ENCODE results near the gene QSOX2.

QSOX2 gene

DNA sequence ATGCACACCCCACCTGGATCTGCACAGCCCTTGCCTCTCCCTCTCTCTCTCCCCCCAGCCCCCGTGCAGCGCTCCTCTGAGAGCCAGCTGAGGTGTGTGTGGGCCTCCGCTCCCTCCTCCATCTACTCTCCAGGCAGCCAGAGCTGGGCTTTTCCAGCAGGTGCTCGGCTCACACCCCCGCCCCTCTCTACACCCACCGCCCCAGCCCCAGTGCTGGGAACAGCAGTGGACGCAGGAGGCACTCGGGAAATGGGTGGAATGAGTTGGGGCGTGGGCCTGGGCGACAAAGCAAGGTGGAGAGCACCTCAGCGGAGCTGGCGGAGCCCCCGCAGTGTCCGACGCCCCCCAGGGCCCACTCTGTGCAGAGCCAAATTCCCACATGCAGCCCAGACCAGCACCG is 27.3 kb downstream of the QSOX2 start:
- DNase-seq: no peak

DNA sequence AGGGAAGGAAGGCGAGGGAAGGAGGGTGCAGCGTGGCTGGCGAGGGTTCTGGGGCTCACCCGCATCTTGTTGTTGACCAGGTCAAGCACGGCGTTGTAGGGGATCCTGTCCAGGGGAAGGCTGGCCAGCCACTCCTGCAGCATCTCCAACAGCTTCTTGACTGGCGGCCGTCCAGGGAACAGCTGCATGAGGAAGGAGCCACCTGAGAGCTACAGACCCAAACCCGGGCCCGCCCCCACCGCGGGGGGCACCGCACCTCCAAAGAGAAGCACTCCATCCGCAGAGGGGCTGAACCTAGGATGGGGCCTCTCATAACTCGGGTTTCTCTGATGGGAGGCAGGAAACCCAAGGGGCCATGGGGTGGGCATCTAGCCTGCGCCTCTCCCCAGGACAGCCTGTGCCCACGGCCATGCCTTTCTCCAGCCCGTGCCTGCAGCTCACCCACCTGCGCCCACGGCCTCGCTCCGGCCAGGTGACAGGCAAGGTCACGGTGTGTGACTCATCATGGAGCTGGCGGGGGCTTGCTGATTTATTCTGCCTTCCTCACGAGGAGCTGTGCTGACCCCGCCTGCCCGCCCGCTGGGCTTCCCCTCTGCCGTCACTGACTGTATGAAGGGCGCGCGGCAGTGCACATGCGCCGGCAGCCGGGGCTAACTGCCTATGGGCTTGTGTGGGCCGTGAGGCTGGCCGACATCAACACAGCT is 28.9 kb downstream of the QSOX2 start:
- DNase-seq: no peak

DNA sequence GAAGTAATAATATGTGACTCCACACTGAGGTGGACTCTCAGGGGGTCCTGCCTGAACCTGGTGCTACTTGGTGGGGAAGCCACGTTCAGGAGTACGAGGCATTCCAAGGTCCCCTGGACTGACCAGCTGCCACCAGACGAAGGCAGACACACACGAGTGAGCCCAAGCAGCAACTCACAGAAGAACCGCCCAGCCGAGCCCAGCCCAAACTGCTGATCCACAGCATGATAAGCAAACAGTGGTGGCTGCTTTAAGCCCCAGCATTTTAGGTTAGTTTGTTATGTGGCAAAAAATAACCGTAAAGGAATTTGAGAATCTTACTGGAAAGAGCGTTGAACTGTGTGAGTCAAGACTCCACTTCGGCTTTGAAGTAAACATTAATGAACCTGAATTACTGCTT is 31.9 kb downstream of the QSOX2 start:
- no peak for DNase-seq

DNA sequence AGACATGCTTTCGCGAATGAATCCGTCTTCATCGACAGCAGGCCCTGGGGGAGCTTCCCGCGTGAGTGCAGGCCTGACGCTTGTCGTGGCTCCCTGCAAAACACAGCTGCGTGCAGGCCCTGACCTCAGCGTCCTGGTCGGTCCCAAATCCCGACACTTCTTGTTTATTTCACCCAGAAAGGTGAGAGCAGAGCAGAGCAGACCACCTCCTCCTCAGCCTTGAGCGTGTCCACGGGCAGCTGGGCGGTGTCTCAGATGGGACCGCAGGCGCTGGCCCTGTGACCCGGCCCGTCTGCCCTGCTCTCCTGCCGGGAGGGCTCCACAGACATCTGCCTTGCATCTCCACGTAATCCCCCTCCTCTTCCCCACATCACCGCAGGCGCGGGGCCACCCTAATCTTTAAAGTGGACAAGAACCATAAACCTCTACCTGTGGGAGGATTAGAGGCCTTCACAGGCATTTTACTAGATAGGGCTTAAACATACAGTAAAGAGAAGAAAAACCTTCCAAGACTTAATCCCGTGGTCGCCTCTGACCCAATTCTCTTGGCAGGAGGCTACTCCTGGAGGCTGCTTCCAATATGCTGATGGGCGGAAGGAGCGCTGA is 33.2 kb downstream of the QSOX2 start:
- no peak for DNase-seq

DNA sequence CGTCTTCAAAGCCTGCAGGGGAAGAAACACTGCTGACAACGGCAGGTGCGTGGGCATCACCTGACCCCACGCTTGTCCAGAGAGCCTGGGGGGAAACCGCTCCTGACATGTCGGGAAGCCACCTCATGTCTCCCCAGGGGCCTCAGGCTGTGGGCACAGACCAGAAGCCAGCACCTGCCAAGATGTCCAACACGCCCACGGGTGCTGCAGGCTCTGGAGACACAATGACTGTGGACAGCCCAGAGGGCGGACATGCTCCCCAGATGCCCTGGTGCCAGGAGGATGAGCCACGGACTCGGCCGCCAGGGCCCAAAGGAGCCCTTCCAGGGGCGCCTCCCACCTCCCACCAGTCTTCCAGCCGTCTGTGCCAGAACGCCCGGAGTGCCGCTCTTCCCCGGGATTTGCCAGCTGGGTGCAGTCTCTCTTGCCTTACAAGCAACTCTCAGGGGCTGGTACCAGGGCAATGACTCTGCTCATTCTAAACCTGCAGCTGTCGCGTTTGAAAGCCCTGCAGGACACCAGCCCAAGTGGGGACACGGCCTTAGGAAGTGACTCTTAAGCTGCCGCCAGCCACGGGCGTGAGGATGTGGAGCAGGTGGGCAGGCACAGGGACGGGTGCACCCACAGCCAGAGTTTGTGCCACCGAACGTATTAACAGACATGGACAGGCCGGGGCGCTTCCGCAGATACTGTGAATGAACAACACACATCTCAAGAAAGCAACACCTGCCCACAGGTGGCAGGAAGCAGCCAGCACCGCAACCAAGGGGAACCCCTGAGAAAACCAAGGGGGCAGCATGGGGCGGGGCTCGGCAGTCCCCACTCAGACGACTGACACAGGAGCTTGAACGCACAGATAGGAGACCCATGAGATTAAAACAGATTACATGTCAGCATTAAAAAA is 33.9 kb downstream of the QSOX2 start:
- no peak for DNase-seq

DNA sequence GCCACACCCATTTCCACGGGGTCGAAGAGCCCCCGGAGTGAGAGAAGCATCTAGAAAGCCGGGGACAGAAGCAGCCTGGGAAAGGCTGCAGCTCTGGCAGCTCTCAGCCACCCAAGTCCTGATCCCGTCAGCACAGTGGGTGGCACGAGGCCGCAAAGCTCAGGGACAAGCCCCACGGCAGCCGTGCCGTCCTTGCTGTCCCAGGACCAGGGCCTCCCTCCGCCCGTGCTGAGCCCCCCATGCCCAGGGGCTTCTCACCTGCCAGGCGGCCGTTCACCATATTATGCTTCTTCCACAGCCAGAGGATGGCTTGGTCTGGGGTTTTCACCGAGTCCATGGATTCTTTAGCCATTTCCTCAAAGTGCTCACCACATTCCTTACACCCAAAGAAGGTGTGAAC is 34.6 kb downstream of the QSOX2 start:
- DNase-seq: no peak

DNA sequence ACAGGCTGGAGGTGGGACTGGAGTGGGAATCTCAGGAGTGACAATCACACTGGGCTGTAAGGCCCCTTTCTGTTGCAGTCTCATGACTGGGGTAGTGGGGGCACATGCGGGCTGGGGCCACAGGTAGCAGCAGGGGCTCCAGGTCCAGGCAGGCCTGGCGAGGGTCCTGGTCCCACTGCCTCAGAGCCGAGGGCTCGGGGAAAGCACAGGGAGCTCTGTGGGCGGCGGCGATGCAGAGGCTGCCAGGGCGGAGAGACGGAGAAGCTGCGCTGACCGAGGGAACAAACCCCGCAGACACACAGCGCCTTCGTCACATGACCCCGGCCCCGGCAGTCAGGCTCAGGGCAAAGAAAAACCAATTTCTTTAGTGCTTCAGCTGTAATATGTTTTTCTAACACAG is 35.3 kb downstream of the QSOX2 start:
- no peak for DNase-seq

DNA sequence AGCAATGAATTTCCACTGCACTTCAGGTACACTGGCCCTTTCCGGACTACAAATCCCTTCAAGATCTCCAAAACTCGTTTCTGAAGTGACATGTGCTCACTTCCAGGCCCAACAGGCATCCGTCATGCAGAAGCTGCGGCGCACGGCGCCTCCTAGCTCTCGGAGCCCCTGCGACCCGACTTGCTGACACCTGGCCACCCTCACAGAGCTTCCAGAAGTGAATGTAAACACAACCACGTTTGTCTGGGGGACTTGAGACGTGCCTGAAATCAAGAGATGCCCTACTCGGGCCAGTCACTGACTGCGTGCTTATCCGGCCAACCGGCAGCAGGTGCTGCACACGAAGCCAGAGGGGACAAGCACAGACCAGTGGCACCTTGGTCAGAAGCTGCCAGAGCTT is 35.8 kb downstream of the QSOX2 start:
- no peak for DNase-seq

DNA sequence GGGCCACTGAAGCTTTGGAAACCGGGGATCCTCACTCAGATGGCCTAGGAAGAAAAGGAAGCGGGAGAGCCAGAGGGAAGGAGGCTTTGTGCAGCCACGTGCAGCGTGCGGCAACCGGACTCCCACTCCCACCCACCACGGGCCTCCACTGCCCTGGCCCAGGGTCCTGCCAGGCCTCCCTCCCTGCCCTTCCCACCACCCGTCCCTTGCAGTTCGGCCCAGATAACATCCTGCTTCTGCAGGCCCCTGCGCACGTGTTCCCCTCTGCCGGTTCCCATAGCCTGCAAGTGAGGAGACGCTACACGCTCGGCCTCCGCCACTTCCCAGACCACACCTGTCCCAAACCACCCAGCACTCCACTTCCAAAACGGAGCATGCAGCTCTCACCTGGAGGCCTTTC is 36.4 kb downstream of the QSOX2 start:
- no peak for DNase-seq

DNA sequence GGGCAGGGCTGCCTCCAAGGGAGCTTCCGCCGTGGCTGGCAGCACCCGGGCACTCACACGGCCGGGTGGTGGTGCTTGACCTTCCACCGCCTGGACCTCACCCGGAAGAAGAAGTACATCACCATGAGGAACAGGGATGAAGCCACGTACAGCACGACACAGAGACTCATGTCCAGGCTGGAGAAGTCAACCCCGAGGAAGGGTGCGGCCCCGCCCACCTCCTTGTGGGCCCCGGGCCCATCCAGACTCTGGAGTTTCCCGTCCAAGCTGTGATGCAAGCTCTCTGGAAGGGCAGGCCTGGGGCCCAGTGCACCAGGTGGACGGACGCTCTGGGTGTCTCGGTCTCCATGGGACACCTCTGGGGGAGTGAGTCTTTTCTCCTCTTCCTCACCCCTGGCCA is 36.9 kb downstream of the QSOX2 start:
- no peak for DNase-seq

DNA sequence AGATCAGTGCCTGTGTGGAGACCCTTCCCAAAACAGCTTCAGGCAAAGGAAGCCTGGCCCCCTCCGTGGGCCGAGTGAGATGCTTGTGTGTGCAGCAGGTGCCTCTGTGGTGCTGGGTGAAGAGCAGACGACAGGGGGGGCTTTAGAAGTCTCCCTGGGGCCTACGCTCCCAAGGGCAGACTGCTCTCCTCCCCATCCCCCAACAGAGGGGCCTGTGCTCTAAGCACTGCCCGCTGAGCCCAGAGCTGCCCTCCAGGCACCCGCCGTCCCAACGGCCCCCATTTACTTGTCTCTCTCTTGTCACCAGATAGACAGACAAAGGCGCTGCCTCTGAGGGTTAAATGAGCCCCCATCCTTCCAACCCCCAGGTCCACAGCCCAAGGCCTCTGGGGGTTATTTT is 38.0 kb downstream of the QSOX2 start:
- no peak for DNase-seq

DNA sequence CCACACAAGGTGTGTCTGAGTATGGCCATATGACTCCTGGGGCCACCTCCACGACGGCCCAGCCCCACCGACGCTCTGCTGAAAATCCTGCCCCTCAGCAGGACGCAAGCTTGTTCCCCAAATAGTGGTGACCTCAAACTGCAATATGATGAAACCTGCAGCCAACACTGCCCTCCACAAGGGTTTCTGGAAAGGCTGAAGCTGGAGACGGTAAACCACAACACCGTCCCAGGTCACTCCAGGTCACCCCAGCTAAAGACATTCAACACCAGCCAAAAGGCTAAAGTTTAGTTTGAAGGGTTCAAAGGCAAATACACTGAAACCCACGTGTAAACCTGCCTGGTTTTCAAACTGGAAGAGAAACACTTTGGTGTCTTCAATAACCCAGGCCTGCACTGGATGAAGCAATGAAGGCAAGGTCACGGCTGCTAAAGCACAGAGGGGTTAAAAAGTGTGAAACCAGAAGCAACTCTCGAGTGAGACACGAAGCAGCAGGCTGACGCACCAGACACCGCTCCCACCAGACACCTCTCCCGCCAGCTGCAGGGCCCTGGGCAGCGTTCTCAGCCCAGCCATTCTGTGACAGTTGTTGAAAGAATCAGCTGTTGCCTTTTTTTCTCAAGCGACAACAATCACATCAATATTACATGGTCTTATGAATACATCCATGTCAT is 38.9 kb downstream of the QSOX2 start:
- no peak for DNase-seq

DNA sequence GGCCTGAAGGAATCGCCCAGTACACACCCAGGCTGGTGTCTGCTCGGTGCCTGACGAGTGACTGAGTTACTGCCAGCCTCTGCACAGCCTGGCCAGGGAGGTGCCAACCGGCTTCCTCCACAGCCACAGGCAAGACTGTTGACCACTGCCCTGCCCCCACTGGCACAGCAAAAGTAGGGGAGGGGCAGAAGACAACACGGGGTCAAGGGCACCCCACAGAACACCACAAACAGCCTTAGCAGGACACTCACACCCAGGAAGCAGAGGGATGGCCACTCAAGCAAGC is 40.0 kb downstream of the QSOX2 start:
- DNase-seq: no peak

DNA sequence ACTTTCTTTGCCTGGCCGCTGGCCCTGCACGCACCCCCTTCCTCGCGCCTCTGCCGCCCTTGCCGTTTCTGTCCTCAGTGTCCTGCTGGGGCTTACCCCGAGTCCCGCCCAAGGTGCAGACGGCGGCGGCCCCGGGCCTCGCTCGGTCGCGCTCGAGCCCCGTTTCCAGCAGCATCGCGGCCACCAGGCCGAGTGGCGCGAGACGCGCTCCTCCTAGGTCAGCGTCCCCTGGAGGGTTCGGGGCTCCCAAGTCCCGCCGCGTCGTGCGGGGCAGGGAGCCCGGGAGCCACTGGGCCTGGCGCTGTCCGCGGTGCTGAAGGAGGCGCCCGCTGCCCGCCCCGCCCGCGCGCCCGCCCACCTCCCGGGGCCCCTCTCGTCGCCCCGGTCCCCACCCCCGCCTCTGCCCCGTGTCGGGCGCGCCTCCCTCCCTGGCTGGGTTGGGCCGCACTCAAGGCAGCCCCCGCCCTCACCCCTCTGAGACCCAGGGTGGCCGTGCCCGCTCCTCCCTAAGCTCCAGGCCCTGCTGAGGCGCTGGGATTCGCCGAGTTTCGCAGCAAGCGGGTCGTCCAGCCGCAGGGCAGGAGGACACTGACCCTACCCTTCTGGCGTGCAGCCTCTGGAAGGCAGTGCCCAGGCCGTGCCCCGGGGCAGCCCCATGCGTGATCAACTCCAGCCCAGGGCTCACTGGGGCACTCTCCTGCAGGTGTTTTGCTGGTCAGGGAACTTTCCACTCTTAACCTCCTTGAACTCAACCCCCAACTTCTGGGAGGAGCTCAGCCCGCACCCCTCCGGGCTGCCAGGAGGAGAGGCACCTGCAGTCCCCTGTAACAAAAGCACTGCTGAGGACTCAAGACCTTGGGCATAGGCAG is 40.5 kb downstream of the QSOX2 start, which contains the start of gene LHX3:
TSS of gene LHX3 (minus strand) at position 291 of the 869 bp plus-strand sequence. CDS start at position 175, 116 bp downstream.
- no peak for DNase-seq

DNA sequence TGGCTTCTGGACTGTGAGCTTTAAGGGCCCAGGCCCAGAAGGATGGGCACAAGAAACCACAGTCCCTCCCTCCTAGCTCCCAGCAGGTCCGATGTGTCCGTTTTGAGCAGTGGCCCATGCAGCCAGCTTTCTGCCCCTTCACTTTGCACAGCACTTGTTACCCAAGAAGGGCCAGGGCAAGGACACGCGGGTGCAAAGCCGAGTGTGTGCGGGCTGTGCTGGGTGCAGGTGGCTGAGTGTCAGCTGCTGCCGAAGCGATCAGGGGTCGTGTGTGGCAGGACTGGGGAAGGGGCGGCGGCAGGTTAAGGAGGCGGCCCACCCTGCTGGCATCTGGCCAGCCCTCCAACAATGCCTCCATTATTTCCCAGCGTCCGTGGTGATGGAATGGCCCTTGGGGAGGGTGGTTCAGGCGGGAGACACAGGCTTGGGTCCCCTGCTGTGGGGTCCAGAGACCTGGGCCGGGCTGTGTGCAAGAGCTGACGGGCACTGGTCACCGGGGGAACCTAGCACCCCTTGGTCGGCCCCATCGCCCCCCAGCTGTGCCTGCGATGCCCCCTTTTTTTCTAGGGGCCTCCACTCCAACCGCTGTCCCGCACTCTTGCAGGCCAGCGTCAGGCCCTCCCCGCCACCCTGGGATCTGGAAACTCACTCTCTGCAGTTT is 41.3 kb downstream of the QSOX2 start:
- no peak for DNase-seq

DNA sequence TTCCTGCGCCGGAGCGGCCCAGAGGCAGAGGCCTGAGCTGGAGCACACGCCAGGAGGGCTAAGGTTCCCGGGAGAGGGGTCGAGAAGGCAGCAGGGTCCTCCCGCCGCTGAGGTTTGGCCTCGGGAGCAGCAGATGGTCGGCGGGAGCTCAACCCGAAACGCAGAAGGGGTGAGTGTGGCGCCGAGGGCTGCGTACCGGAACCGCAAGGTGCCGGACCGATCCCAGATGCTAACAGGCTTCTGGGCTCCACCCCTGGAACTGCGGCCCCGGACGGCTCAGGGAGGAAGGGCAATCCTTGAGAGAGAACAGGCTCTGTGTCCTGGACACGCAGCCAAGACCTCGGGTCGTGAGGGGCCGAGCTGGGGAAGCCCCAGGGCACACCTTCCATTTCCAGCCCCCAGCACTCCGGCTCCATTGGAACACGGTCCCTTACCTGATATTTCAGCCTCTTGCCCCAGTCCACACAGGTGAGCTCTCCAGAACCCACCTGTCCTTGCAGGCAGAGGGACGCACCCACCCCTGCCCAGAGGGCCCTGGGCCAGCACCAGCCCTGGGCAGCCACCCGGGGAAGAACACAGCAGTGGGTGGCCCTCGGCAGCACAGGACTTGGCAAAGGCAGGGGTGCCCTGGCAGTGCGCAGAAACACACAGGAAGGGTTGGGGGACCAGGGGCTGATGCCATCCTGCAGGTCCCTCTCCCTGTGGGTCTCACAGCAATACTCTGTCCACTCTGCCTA is 42.0 kb downstream of the QSOX2 start:
- DNase-seq: no peak

DNA sequence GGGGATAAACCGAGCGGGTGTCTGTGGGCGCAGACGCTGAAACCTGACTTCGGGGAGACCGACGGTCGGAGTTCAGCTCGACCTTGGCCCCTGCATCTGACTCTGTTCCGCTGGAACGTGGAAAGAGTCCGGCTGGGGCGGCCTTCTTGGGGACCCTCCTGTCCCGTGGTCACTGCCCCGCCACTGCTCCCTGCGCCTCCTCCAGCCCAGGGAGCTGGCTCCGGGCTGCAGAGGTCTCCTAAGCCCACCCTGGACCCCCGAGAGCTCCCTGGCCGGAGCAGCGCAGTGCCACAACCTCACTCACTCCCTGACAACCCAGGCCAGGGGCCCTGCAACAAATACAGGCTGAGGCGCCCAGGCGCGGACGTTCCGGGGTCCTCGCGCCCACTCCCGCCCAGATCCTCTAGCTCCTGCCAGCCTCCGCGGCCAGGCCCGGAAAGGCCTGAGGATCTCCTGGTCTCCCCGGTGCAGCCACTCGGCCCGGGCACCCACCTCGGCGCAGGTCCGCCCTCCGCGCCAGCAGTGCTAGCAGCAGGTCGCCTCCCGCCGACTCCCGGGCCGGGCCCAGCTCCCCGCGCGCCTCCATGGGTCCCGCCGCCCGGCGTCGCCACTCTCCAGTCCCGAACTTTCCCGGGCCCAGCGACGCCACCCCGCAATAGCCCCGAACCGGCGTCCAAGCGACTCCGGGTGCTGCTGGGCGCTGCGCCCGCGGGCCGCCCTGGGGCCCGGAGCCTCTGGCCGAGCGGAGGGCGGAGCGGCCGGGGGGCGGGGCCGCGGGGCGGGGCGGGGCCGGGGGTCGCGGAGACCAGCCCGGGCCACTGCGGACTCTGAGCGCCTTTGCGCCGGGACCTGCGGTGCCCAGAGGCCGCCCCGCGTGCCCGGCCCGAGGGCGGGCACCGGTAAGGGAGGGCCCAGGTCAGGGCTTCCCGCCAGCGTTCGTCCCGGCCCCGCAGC is 42.9 kb downstream of the QSOX2 start:
- no peak for DNase-seq

DNA sequence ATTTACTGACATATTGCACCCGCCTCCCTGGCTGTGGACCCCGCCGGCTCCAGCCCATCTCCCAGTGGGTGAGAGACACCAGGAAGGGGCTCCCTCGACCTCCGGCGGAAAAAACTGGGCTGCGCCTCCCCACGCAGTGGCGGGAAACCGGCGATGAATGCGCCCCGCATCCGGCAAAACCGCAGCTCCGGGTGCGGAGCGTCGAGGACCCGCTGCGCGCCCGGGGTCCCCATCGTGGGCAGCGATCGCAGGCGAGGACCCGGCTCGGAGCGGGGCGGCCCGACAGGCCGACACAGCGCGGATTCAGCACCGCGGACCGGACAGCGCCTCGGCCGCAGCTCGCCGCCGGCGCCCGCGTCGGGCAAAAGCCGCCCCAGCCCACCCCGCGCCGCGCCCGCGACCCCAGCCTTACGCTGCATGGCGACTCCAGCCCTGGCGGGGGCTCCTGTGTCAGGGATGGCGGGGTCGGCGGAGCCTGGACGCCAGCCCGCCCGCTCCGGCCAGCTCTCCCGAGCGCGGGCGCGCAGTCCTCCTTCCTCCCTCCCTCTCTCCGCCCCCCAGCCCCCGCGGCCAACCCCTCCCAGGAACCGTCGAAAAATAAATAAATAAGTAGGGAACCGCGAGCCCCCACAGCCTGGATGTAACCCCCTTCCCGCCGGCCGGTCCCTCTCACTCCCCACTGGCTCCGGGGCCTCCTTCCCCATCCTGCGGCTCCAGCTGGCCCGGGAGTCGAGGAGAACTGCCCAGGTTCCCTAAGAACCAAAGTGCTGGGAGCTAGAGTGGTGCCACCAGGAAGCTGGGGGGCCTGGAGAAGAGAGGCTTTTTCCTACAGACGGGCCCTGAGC is 43.8 kb downstream of the QSOX2 start:
- DNase-seq: no peak

DNA sequence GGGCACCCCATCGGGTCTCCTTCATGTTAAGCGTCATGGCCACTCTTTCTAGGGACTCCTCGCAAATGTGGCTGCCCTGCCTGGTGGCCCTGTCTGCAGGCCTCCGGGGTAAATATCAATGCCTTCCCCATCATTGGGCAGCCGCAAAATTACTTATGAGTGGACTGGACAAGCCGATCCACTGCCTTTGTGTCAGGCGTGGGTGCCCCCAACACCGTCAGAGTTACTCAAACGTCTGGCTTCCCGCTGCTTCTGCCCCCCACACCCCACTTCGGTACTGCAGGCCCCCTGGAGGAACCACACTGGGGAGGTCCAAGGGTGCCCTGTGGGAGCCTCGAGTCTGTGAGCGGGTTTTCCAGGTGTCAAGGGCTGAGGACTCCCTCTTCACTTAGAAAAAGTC is 44.4 kb downstream of the QSOX2 start:
- DNase-seq: no peak
